HG02981 (cell line): ENCODE results near the gene CENPP.
"Not testable (repeated sequence)": the region's sequence is repeated elsewhere in the genome, so short reads cannot be mapped to it uniquely, and the experiment has no call there.

Source experiments
- ATAC-seq: cut with Tn5 transposase; IDR thresholded peaks from one replicate; pipeline ENCODE4 v1.9.1; 2021; ENCODE audit warnings: mild to moderate bottlenecking, moderate library complexity; ENCODE audit not compliant: unreplicated experiment

The CENPP gene

GRCh38 chr9:92611621-92612285, 286.0 kb downstream of the CENPP start:
- ATAC-seq = no peak

DNA sequence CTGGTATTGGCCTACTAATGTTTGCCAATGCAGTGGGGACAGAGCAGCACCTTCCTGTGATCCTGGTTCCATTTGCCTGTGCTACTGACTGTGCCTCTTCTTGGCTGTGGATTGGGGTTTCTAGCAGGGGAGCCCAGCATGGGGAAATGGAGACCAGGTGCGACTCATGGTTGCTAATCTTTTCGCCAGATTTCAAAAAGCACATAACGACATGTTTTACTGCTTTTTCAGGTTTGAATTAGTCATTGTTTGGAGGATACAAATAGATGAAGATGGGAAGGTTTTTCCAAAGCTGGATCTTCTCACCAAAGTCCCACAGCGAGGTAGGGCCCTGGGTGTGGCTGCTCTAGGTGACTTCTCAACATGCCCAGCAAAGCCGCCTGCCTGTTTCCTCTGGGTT, 286.5 kb downstream of the CENPP start:
- no peak for ATAC-seq

- ATAC-seq = no peak
These were observed 287.1 kb downstream of the CENPP start for GRCh38 chr9:92612816-92613215.

GRCh38 chr9:92613268-92614122, 287.7 kb downstream of the CENPP start:
- no peak for ATAC-seq

DNA sequence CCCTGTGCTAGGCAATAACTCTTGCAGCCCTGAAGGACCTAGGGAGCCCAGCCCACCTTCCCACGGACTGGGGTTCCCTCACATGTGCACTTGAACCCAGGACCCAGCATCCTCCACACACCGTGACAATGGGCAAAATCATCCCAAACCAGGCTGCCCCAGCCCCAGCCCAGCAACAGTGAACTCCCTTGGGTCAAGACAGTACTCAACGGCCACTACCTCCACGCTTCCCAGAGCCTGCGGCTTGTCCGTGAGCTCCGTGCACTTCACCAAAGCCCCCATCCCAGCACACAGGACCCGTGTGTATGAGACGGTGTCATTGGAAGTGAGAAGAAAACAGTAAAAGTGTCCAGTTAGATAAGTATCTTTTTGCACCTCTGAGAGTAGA, 288.4 kb downstream of the CENPP start:
- no peak for ATAC-seq

DNA sequence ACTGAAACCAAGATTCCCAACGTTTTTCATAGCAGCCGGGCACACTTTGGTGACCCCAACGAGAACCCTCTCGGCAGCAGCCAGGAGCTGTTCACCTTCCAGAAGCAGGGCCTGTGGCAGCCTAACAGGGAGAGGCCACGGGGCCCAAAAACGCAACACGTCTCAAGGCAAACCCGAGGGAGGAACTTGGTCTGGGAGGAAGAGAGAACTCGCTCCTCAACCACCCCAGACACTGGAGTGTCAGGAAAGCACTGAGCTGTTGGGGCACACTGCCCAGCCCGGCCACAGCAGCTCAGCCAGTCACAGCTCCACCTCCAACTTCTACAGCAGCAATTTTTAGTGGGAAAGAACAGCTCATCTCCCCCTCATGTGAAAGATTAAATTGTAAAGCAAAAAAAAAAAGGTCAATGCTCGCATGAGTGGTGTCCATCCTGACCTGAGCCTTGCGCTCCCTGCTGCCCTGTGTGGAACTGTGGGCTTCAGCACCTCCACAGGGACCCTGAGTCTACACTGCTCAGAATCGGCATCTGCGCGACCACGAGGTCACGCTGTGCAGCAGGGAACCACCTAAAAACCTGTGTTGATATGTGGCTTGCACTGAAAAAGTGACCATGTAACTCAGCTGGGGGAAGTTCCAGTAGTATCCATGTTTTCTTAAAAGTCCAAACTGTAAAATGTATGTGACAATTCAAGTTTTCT, 289.2 kb downstream of the CENPP start:
- no peak for ATAC-seq

DNA sequence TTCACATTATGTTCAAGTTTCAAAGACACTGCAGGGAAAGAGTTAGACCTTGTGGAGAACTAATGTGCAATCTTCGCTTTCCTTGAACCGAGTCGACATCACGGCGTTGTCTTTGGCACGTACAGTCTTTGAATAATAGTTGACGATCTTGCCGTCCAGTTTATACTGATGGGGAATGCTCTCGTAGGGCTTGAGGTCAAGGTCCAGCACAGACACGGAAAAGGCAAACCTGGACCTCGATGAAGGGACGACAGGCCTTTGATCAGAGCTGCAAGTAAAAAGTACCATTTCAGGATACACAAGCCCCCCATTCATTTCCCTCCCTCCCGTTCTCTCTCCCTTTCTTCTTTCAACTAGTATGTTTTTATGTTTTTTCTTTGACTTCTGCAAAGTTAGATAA, 290.0 kb downstream of the CENPP start:
- ATAC-seq = no peak

DNA sequence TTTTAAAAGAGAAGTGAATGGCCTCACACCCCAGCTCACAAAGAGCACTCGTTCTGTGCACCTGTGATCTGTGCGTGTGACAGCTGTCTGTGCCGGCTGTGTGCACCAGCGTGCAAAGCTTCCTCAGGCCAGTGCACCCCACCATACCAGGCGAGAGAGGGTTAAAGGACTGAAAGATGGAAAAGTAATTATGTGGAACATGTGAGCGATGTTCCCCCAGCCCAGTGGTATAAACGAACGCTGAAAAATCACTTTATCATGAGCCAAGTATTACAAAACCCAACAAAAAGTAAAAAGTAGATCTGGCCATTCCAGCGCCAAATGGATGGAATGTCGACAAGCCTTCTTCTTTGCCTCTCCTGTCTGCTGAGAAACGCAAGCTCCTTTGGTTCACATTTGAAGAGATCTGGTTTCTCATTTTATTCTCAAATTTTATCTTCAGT, 290.5 kb downstream of the CENPP start:
- no peak for ATAC-seq

GRCh38 chr9:92616655-92617111, 290.9 kb downstream of the CENPP start:
- ATAC-seq = no peak

DNA sequence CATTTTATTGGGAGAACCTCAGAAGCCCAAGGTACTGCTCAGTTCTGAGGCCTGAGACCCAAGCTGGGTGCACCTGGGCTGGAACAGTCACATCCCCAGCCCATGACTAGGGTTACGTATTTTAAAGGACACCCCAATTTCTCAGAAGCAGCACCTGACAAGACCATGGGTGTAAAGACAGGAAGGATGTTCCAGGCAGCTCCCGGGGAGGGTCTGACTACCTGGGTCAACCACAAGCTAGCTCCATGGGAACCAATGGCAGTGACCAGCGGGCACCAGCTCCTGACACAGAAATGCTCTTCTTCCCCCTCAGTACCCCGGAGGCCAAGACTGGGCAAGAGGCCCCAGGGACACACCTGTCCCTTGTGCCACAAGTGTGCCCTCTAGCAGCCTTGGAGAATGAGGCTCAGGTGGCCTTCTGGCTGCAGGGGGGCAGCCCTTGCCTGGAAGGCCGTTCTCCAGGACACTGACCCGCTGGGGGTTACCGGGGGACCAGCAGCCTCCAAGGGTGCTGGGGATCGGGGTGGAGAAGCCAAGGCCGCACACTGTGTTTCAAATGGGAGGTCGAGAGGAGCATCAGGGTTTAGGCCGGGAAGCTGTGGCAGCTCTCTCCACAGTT, 291.6 kb downstream of the CENPP start:
- no peak for ATAC-seq

GRCh38 chr9:92617951-92618510, 292.3 kb downstream of the CENPP start:
- no peak for ATAC-seq

DNA sequence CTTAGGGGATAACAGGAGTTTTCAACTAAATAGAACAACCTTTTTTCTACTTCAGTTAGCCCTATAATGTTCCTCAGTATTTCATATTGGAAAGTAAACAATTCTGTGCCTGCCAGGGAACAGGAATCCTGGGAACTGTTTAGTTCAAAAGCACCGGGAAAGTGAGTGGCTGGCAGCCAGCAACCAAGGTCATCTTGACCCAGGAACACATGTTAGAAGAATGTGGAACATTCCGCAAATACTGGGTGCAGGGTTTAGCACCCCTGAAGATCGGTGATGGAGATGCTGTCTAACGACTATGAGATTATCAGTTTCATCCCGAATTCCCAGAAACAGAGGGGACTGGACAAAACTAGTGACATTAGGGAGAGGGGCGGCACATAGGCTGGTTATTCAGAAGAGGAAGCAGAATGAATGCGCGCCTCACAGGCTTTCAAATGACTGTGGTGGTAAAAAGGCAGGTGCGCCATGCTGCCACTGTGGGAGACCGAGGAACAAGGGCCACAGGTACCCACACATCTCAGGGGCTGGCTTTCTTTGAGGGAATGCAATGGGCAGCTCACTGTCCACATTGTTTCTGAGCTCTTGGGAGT, 293.0 kb downstream of the CENPP start:
- no peak for ATAC-seq

- ATAC-seq = no peak
These were observed 294.0 kb downstream of the CENPP start for GRCh38 chr9:92619601-92620300.

GRCh38 chr9:92620845-92621244, 295.1 kb downstream of the CENPP start:
- no peak for ATAC-seq

- ATAC-seq = not testable (repeated sequence)
These were observed 298.2 kb downstream of the CENPP start for GRCh38 chr9:92623936-92624335.

DNA sequence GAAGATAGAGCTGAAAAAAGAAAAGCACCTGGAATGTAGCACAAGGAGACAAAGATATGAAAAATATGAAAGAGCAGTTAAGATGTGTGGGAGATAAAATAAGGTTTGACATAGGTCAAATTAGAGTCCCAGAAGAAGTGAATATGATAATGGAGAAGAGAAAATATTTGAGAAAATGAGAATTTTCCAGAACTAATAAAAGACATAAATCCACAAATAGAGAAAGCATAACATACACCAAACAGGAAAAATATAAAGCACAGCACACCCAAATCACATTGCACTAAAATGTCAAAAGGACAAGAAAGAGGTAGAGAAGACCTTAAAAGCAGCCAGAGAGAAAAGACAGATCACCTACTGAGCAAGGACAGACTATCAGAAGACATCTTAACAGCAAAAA, 300.7 kb downstream of the CENPP start:
- ATAC-seq = no peak

DNA sequence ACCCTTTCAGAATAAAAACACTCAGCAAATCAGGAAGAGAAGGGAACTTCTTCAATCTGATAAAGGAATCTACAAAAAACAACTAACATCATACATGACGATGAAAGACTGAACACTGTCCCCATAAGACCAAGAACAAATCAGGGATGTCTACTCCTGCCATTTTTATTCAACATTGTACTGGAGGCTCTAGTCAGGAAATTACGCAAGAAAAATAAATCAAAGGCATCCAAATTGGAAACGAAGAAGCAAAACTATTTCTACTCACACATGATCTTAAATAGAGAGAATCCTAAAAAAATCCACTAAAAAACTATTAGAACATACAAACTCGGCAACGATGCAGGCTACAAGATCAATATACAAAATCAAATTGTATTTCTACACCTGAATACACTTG, 301.9 kb downstream of the CENPP start:
- no peak for ATAC-seq

GRCh38 chr9:92631452-92632343, 305.9 kb downstream of the CENPP start:
- ATAC-seq = no peak

- no peak for ATAC-seq
These were observed 306.9 kb downstream of the CENPP start for GRCh38 chr9:92632641-92633040.
